Right forelimb (tissue), 1 donor: ENCODE measurements around the gene DLG2.

ENCODE experiments used
- DNase-seq: peaks from one replicate; pipeline ENCODE4 v3.0.0-alpha.2; 2018

Gene DLG2

GRCh38 chr11:83523676-83524075, 2103.5 kb downstream of the DLG2 start:
- no peak for DNase-seq

GRCh38 chr11:83522911-83523310, 2104.2 kb downstream of the DLG2 start:
- DNase-seq, result no peak

DNA sequence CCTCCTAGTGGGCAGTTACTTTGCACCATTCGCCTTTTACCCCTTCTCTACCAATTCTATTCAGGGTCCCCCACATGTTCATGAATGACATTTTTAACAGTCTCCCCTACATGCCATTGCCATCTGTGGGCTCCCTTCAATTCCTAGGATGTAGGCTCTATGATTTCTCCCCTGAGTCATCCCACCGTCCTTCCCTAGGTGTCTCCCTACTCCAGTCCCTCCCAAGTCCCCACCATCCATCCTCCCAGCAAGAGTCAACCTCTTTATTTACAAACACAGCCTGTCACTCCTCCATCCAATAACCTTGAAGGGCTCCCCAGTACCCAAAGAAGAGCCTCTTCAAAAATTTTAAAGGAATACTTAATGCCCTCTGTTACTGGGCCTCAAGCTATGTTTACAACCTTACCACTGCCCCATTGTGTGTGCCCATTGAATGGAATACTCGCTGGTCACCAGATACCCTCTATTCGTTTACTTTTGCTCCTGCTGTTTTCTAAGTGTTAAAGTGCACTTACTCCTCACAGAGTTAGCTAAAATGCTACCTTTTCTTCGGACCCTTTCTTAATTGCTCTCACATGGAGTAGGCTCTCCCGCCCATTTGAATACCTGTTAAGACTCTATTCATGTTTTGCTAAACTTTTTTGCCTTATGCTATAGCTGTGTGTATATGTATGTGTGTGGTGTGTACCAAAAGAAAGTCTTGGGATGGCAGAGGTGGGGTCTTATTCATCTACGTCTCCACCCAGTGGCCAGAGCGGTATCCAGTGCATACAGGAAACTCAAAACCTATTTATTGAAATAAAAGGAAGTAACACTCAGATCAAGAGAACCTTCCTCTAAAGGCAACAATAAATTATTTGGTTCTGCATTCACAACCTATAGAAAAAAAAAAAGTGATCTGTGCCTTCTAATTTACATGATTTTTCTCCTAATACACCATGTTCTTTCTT, 2105.2 kb downstream of the DLG2 start:
- no peak for DNase-seq

GRCh38 chr11:83520849-83521248, 2106.3 kb downstream of the DLG2 start:
- DNase-seq, result no peak

DNA sequence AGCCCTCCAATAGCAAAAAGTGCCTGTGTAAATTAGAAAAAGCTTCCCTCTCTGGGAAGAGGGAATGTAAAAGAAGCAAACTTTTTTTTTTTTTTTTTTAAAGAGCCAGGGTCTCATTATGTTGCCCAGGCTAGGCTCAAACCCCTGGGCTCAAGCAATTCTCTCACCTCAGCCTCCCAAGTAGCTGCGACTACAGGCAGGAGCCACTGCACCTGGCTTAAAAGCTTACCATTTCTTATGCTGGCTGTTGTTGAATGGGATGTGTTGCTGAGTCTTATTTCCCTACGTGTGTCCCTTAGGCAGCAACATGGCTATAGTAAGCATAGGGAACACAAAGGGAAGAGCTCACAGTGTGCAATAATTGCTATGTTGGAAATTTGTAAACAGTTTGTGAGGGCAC, 2115.5 kb downstream of the DLG2 start:
- DNase-seq, result no peak

GRCh38 chr11:83510530-83511460, 2116.3 kb downstream of the DLG2 start:
- no peak for DNase-seq

DNA sequence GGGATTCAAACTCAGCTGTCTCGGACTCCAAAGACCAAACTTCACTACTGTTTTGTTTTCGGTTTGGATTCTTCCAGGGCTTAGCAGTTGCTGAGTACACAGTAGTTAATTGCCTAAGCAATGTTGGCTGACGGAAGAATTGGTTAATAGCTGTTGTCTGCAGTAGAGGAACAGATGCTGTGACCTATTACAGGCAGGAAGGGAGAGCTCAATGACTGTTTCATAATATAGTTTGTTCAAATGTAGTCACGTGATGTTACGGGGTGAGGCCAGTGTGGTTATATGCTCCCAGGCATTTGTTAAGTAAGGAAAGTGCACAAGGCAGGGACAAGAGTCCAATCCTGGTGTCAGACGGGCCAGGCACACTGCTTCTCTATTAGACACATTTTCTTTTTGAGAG, 2118.3 kb downstream of the DLG2 start:
- no peak for DNase-seq

- no peak for DNase-seq
Measured at GRCh38 chr11:83502041-83502440, 2125.1 kb downstream of the DLG2 start.

DNA sequence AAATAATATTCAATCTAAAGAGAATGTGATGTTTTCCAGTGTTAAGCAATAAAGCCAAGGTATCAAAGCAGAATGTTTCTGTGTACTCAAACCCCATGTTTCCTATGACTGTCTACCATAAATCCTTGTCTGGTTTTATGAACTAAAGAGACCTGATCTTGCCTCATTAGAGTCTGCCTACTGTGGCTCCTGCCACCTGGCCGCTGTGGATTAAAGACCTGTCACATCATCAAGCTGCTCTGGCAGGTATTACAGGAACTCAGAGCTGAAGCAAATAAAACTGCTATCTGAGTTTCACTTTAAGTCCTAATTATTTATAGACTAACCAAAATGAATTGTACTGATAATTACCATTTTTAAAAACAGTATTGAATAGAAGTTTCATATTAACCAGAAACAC, 2133.2 kb downstream of the DLG2 start:
- no peak for DNase-seq

DNA sequence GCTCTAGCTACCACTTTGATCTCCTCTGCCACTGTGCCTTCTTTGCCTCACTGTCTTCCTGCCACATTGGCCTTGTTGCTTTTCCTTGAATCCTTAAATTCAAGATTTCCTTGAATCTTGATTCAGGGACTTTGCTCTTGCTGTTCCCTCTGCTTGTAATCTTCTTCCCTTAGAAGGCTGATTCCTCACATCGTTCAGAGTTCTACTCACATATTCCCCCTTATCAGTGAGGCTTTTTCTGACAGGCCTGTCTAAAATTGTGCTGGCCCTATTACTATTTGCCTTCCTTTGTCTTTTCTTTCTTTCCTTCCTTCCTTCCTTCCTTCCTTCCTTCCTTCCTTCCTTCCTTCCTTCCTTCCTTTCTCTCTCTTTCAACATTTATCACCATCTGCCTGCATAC, 2134.1 kb downstream of the DLG2 start:
- no peak for DNase-seq

GRCh38 chr11:83483808-83484207, 2143.3 kb downstream of the DLG2 start:
- no peak for DNase-seq

GRCh38 chr11:83480811-83481210, 2146.3 kb downstream of the DLG2 start:
- no peak for DNase-seq

DNA sequence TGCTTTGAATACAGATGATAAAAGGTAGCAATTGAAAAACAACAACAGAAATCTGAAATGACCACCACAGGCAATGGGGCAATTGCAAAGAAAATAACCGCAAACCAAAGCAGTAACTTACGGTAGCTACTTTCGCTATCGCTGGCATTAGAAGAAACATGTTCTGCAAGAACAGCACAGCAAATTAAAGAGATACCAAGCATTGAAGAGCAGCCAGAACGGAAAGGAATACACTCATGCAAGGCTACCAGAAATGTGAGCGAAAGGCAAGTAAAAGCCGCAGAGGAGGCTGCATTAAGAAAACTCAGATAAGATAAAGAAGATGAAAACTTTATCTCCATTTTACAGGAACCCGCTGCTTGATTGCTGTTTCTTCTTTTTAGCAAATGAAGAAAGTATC, 2146.9 kb downstream of the DLG2 start:
- no peak for DNase-seq

DNA sequence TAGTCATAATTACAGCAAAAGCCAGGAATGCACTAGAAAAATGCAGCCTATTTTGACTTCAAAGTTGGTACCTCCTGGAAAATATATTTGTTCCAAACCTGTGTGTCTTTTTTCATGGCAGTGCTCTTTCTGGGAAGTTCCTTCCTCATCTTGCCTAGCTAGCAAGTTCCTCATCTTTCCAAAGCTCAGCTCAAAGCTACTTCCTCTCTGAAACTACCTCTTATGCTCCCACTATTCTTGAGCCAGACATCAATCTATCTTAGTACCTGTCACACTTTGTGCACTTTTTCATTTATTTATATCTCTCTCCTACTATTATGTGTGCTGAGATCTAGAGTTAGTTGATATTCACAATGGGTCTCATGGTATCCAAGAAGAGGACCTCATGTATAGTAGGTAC, 2149.4 kb downstream of the DLG2 start:
- DNase-seq, result no peak

GRCh38 chr11:83475760-83476159, 2151.4 kb downstream of the DLG2 start:
- DNase-seq, result no peak

GRCh38 chr11:83473743-83474142, 2153.4 kb downstream of the DLG2 start:
- DNase-seq, result no peak

DNA sequence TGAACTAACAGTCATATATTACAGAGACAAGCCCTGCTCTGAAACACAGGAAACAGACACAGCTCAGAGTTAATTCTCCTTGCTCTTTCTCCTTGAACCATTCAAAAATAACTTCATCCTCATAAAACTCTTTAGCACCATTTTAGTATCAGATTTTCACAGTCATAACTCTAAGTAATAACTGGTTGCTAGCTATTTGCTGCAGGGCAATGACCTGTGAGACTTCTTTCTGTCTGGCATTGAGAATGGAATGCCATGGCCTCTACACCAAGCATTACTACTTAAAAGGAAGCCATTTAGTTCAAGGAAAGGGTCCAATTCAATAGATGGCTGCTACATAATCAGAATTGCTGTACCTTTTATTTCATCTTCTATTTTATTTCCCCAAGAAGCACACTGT, 2154.3 kb downstream of the DLG2 start:
- DNase-seq, result no peak

- DNase-seq, result no peak
Measured at GRCh38 chr11:83471831-83472727, 2155.1 kb downstream of the DLG2 start.

GRCh38 chr11:83467837-83468236, 2159.3 kb downstream of the DLG2 start:
- DNase-seq, result no peak

GRCh38 chr11:83464160-83464944, 2162.8 kb downstream of the DLG2 start:
- DNase-seq, result no peak

- no peak for DNase-seq
Measured at GRCh38 chr11:83459798-83460197, 2167.3 kb downstream of the DLG2 start.

- no peak for DNase-seq
Measured at GRCh38 chr11:83456566-83456965, 2170.6 kb downstream of the DLG2 start.
